NCI-H226 (cell line): ENCODE measurements around the gene COL23A1.

ENCODE experiments used
- DNase-seq: peaks from one replicate; pipeline ENCODE4 v3.0.0-alpha.2; 2015

The COL23A1 gene

GRCh38 chr5:178368716-178369300 lies 221.4 kb downstream of the COL23A1 start:
- no peak for DNase-seq

- DNase-seq = no peak
Observed at GRCh38 chr5:178368274-178368673, 221.9 kb downstream of the COL23A1 start.

GRCh38 chr5:178367736-178368120 lies 222.5 kb downstream of the COL23A1 start:
- no peak for DNase-seq

DNA sequence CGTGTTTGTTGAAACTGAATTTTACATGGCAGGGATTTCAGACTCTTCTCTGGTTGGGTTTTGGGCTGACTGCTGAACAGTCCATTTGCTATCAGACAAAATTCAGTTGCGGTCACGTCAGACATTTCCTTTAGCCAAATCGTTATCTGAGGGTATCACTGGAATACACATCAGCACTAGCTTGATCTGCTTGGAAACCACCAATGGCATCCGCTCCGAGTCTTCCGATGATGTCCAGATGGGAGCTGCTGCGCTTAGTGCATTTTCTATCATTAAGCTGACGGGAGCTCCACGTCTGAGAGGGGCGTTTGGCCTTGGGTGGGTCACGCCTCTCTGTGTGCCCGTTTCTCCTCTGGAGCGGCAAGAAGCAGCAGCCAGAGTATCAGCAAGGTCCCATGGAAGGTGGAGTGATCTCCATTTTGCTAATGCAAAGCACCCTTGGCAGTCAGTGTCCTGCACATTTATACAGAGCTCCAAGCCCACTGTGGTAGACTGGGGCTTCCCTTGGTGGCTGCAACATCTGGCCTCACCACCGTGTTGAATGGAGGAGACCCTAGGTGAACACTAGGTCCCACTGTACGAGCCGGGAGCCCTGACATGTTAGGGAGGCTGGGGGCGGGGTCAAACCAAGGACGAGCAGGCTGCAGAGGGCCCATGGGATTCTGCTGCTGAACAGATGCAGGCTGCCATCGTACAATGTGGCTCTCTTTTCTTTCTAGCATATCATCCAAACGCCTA lies 223.0 kb downstream of the COL23A1 start:
- no peak for DNase-seq

DNA sequence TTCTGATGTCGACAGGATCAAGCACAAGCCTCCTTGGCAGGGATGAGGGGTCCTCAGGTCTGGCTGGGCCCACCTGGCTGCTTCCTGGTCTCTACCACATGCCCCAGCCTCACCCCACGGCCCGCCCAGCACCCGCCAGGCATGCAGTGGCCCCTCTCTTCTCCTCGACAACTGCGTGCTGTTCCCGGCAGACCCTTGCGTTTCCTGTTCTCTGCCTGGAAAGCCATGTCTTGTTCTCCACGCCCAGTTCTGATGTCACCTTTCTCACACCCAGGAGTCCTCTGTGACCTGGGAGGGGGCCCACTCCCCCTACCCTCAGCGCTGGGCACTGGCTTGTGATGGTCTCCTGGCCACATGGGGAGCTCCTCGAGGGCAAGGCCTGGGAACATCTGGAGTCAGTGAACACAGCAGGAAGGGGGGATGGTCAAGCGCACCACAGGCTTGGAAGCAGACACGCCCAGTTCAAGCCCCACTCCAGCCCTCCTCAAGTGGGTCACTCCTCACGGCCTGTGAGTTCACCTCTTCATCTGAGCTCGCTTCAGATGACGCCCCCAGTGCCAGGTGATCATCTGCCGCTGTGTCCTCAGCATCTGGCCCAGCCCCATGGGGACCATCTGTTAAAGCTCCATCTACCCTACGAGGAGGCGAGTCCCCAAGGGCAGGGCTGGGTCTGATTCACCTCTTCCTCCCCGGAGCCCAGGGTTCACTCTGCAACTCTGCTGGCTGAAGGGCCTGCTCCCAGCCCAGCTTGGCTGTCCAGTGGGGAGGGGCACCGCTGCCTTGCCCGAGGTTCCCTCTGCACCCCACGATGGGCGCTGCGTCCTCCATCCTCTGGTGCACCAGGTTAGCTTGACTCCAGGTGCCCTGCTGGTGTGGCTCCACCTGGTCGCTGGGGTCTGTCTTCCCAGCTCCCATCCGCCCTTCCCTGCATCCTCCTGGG lies 224.4 kb downstream of the COL23A1 start:
- no peak for DNase-seq

- no peak for DNase-seq
Observed at GRCh38 chr5:178364326-178364675, 225.9 kb downstream of the COL23A1 start.

DNA sequence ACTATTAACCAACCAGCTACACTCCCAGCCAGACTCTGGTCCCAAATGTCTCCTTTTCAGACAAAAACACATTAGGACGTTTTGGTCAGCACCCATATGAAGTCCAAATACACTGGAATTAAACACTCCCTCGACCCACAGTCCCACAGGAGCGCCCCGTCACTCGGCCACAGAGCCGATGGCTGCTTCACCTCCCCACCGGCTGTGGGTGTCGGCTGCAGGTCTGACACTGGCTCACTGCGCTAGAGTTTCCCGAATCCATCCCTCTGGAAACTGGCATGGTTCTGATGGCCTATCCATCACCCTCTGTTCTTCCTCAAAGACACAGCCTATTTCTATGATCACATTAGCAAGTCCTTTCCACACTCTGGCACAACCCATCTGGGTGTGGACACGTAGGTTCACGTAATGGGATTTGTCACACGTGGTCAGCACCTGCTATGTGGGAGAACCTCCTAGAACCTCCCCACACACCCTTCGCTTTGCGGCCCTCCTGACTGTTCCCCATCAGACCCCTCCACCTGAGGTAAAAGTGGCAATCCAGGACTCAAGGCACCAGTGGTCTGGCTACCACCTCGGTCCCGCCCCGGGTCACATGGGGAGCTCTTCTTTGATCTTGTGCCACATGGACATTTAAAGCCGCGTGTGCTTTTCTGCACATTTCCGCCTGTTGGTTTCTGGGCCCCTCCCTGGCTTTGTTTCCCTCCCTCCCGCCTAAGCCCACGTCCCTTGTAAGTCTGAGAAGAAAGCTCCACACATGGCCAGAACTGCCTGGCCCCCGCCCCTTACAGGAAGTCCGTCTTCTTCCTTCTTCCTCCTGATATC lies 226.5 kb downstream of the COL23A1 start:
- no peak for DNase-seq

DNA sequence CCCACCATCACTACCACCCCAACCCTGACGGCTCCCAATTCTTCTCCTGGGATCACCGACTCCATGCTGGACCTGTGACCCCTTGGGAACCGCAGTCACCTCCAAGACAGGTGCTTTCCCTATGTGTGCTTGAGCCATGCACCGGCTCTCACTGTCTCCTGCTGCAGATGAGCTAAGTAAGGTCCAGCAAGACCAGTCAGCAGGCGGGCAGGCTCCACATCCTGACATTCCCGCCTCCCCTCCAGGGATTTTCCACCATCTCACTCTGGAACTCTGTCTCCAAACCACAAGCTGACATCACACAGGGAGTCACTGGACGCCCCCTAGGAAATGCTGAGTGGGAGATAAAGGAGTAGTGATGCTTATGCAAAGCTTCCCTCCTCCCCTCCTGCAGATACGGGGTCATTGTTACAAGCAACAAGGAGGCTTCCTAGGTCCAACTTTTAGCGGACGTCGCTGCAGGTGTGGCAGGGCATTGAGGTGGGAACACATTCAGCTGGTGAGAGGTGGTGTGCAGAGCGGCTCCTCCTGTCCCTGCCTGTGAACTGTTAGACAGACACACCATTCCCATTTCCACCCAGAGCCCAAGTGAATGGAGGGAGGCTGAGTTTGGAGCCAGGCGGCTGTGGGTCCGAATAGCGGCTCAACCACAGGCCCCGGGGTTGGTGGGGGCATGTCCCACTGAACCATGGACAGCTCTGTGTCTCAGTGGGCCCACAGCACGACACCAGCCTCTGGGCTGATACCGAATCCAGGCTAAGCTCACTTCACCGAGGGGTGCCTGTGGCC lies 228.3 kb downstream of the COL23A1 start:
- peak; percentile 79 for DNase-seq

DNA sequence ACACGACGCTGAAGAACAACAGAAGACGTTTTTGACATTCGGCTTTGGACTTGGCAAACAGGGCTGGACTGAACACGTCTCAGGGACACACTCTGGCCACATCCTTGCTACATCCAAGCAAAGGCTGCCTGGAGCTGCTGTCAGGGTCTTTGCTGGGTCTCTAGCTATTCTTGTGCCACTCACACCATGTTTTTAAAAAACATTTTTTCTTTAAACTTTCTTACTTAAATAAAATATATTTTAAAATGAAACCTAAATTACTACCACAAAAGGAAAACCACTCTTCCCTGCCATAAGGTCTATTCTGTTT lies 229.3 kb downstream of the COL23A1 start:
- no peak for DNase-seq

DNA sequence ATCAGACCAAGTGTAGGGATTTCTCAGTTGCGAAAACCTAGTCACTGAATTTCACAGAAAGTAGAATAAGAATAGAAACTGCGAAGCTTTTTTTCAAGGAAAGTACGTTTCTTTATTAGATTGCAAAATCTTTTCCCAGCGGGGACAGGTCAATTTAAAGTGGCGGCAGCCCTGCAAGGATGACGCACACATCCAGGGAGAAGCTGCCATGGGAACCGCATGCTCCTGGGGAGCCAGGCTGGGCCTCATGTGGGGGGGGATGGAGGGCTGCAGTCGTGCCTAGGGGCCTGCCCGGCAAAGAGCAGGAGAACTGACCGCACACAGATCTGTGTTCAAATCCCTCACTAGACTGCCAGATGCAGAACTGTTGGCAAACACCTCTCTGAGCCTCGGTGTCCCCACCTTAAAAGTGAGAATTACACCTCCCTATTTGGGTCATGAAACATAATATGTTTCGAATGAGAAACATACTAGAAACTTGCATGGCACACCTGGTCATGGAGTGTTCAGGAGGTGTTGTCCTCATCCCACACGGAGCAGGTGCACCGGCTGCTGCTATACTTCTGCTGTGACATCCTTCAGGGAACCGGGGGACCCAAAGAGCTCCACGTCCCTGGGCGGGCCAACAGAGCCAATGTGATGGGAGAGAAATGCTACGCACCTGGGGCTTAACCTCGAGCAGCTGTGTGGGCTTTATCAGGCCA lies 229.8 kb downstream of the COL23A1 start:
- no peak for DNase-seq

- no peak for DNase-seq
Observed at GRCh38 chr5:178359738-178360137, 230.5 kb downstream of the COL23A1 start.

DNA sequence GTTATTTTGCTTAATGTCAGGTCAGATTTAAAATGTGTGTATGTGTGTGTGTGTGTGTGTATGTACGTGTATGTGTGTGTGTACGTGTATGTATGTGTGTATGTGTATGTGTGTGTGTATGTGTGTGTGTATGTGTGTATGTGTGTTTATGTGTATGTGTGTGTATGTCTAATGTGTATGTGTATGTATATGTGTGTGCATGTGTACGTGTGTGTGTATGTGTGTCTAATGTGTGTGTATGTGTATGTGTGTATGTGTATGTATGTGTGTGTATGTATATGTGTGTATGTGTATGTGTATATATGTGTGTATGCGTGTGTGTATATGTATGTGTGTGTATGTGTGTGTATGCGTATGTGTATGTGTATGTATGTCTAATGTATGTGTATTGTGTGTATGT lies 232.5 kb downstream of the COL23A1 start:
- no peak for DNase-seq

- no peak for DNase-seq
Observed at GRCh38 chr5:178357121-178357521, 233.1 kb downstream of the COL23A1 start.

- DNase-seq = peak; percentile 6
Observed at GRCh38 chr5:178356431-178356872, 233.7 kb downstream of the COL23A1 start.

GRCh38 chr5:178355671-178356070 lies 234.5 kb downstream of the COL23A1 start:
- DNase-seq = no peak

- no peak for DNase-seq
Observed at GRCh38 chr5:178353461-178353860, 236.7 kb downstream of the COL23A1 start.

GRCh38 chr5:178352035-178352349 lies 238.2 kb downstream of the COL23A1 start:
- no peak for DNase-seq

DNA sequence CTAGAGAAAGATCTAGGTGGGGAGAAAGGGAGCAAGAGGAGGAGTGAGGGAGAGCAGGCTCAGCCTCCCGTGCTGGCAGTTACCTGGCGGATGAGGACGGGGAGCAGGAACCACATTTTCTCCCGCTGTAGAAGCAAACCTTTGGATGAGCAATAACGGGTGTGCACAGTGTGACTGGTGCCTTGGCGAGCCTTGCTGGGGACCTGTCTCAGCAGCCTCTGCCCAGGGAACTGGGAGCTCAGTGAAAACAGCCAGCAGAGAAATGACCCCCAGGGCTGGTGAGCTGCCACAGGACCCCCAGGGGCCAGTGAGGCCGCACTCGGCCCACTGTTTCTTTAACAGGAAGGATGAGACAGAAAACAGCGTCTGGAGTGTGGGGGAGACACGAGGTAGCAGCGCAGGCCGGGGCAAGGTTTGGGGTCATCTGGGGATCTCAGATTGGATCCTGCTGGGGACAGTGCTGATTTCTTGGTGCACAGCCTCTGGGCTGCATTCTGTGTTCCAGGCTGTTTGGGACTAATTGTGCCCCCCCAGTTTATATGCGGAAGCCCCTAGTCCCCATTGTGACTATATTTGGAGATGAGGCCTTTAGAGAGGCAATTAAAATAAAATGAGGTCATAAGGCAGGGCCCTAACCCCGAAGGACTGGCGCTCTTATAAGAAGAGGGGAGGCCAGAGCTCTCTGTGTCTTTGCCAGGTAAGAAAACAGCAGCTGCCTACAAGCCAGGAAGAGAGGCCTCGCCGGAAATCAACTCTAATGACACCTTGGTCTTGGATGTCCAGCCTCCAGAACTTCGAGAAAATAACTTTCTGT lies 238.8 kb downstream of the COL23A1 start:
- DNase-seq = no peak

DNA sequence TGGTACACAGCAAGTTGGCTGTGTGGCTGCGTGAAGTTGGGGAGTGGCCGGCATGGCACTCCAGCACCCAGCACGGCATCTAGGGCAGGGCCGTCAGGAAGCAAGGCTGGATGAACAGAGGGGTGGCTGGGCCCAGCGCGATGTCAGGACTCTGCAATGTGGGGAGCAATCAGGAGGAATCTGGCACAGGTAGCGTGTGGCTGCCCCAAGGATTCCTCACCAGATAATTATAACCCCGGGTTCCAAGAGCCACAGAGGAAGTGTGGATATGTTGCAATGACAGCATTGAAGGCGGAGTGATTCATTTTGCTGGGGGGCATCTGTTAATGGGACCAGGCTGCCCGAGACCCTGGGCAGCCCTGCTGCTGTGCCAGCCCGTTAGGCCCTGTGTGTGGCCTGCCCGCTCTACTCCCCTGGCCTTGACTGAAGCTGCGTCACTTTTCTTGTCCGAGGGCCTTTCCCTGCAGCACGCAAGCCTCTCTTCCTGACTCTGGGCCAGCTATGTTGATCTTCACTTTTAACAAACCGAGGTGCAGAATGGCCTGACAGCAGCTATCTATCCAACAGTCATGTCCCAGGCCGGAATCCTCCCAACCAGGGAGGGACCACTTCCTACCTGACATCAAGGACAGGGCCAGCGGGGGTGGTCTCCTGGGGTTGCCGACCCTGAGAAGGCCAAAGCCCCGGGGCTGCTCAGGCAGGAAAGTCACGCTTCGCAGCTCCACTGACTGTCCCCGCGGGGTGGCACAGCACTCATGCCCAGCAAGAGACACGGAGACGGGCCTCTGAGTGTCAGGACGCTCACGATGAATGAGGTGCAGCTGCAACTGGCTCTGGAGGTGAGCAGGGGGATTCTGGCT lies 239.6 kb downstream of the COL23A1 start:
- no peak for DNase-seq
